ENCODE results near the gene SSH2.

DNA sequence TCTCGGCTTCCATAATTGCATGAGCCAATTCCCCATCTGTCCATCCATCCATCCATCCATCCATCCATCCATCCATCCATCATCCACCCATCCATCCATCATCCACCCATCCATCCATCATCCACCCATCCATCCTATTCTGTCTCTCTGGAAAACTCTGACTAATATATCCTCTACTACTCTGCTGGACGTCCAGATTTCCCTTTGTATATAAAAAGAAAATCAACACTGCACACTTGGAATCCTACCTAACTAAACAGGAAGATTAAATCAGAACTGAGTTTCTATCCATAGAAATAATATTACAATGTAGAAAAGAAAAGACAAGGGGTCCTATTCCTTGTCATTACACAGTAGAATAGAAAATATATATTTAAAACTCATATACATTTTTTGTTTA is 157.0 kb downstream of the SSH2 start:
- TF ChIP-seq CTCF (IDR thresholded peaks at IDR 0.05; ENCODE audit: low read length) (no peak), EZH2 (optimal IDR thresholded peaks at IDR 0.05; ENCODE audit: low read depth, low read length) (no peak), EZH2phosphoT487 (IDR thresholded peaks at IDR 0.05; ENCODE audit: low read length) (no peak)
